ENCODE measurements around the gene PTPRCAP.
A peak's percentile ranks its signal among the peaks of the same experiment; 100 is the strongest.
"Not testable (repeated sequence)": the region's sequence is repeated elsewhere in the genome, so short reads cannot be mapped to it uniquely, and the experiment has no call there.

Gene PTPRCAP

GRCh38 chr11:67404515-67405195 is 32.8 kb downstream of the PTPRCAP start:
- Histone ChIP-seq H3K36me3 (ENCODE audit: insufficient read depth) (no peaks in the 10 kb centered on the region), H3K4me1 (ENCODE audit: low read depth, poor library complexity, severe bottlenecking) (peaks cover 7% of the 10 kb centered on the region), H3K9ac (no peak overlapping the region), H4K20me1 (ENCODE audit: insufficient read depth) (no peaks in the 10 kb centered on the region), H2AFZ (ENCODE audit: low read depth) (no peak overlapping the region), H3K27me3 (ENCODE audit: insufficient read depth, low read depth) (no peaks in the 10 kb centered on the region), H3K79me2 (ENCODE audit: insufficient read depth, low read depth) (peaks cover 13% of the 10 kb centered on the region), H3K27ac (no peak overlapping the region), H3K4me2 (no peak overlapping the region), H3K4me3 (IDR thresholded peaks at IDR 0.05; ENCODE audit: insufficient read depth, low read depth, low read length) (no peak overlapping the region)
- no peak for TF ChIP-seq CTCF (conservative IDR thresholded peaks at IDR 0.05; ENCODE audit: low read depth, low read length)

- H3K27me3 ChIP-seq (ENCODE audit: insufficient read depth, low read depth); H4K20me1 ChIP-seq (ENCODE audit: insufficient read depth); H3K9ac ChIP-seq; H2AFZ ChIP-seq (ENCODE audit: low read depth); H3K4me2 ChIP-seq; H3K4me1 ChIP-seq (ENCODE audit: low read depth, poor library complexity, severe bottlenecking); H3K36me3 ChIP-seq (ENCODE audit: insufficient read depth); H3K27ac ChIP-seq; H3K4me3 ChIP-seq (IDR thresholded peaks at IDR 0.05; ENCODE audit: insufficient read depth, low read depth, low read length): not testable (repeated sequence)
- peaks cover 13% of the 10 kb centered on the region for H3K79me2 ChIP-seq (ENCODE audit: insufficient read depth, low read depth)
These were observed 34.4 kb downstream of the PTPRCAP start for GRCh38 chr11:67403085-67403484.

GRCh38 chr11:67402192-67402839 is 35.2 kb downstream of the PTPRCAP start:
- not testable (repeated sequence) for H3K4me3 ChIP-seq (IDR thresholded peaks at IDR 0.05; ENCODE audit: insufficient read depth, low read depth, low read length); H3K36me3 ChIP-seq (ENCODE audit: insufficient read depth); H3K4me1 ChIP-seq (ENCODE audit: low read depth, poor library complexity, severe bottlenecking); H3K27me3 ChIP-seq (ENCODE audit: insufficient read depth, low read depth); H4K20me1 ChIP-seq (ENCODE audit: insufficient read depth)
- Histone ChIP-seq H3K9ac (peak overlapping the region; percentile 63; the same call in 1 of the 2 replicates), H3K79me2 (ENCODE audit: insufficient read depth, low read depth) (peaks cover 13% of the 10 kb centered on the region), H3K4me2 (peak overlapping the region; percentile 99), H3K27ac (peak overlapping the region; percentile 62; the same call in 1 of the 2 replicates), H2AFZ (ENCODE audit: low read depth) (peak overlapping the region; percentile 90)

- Histone ChIP-seq H3K4me3 (IDR thresholded peaks at IDR 0.05; ENCODE audit: insufficient read depth, low read depth, low read length) (no peak within 1 kb of the TSS), H3K27me3 (ENCODE audit: insufficient read depth, low read depth) (no peaks in the 10 kb centered on the region), H2AFZ (ENCODE audit: low read depth) (peak within 1 kb of the TSS; percentile 90), H4K20me1 (ENCODE audit: insufficient read depth) (no peaks in the 10 kb centered on the region), H3K79me2 (ENCODE audit: insufficient read depth, low read depth) (peaks cover 13% of the 10 kb centered on the region), H3K9ac (peak within 1 kb of the TSS; percentile 67; the same call in 1 of the 2 replicates), H3K4me2 (peak within 1 kb of the TSS; percentile 99), H3K4me1 (ENCODE audit: low read depth, poor library complexity, severe bottlenecking) (peaks cover 7% of the 10 kb centered on the region), H3K36me3 (ENCODE audit: insufficient read depth) (no peaks in the 10 kb centered on the region), H3K27ac (peak within 1 kb of the TSS; percentile 62; the same call in 1 of the 2 replicates)
- TF ChIP-seq CTCF (conservative IDR thresholded peaks at IDR 0.05; ENCODE audit: low read depth, low read length), result no peak
These were observed 35.8 kb downstream of the PTPRCAP start, which contains the start of gene PPP1CA for GRCh38 chr11:67401495-67402191. Gene PPP1CA, minus strand, starts transcription at chr11:67401858. Its CDS starts 76 bp downstream, at chr11:67401782.

- no peak for TF ChIP-seq CTCF (conservative IDR thresholded peaks at IDR 0.05; ENCODE audit: low read depth, low read length)
- Histone ChIP-seq H3K27me3 (ENCODE audit: insufficient read depth, low read depth) (no peaks in the 10 kb centered on the region), H3K79me2 (ENCODE audit: insufficient read depth, low read depth) (peaks cover 13% of the 10 kb centered on the region), H2AFZ (ENCODE audit: low read depth) (peak overlapping the region; percentile 66; the same call in 1 of the 2 replicates), H3K9ac (peak overlapping the region; percentile 67; the same call in 1 of the 2 replicates), H3K4me1 (ENCODE audit: low read depth, poor library complexity, severe bottlenecking) (peaks cover 7% of the 10 kb centered on the region), H4K20me1 (ENCODE audit: insufficient read depth) (no peaks in the 10 kb centered on the region), H3K36me3 (ENCODE audit: insufficient read depth) (no peaks in the 10 kb centered on the region), H3K4me2 (peak overlapping the region; percentile 82; the same call in 1 of the 2 replicates), H3K27ac (no peak overlapping the region; the same call in 1 of the 2 replicates), H3K4me3 (IDR thresholded peaks at IDR 0.05; ENCODE audit: insufficient read depth, low read depth, low read length) (no peak overlapping the region)
These were observed 36.5 kb downstream of the PTPRCAP start for GRCh38 chr11:67400942-67401494.

Data from KMS-11 (cell line).